SU-DHL-6 (cell line): ENCODE measurements around the gene IL20.

Experiments used
- CTCF ChIP-seq: fragments of 200-600 bp; sonication (generic); IDR thresholded peaks from one replicate; pipeline ENCODE4 v1.5.1; 2017; ENCODE audit warnings: antibody characterized with exemption, mild to moderate bottlenecking, low read length, moderate library complexity; ENCODE audit not compliant: insufficient read depth, poor library complexity, severe bottlenecking
- EZH2phosphoT487 ChIP-seq: fragments of 200-600 bp; sonication (generic), shearing (Covaris generic); conservative IDR thresholded peaks from 2 replicates; pipeline ENCODE4 v1.6.1; 2018; ENCODE audit warnings: mild to moderate bottlenecking, antibody characterized with exemption, low read length, moderate library complexity, mixed read lengths

- TF ChIP-seq CTCF (no peak), EZH2phosphoT487 (no peak)
These were observed 41.1 kb upstream of the IL20 start for GRCh38 chr1:206824331-206824730.
